ENCODE measurements around the gene VWCE. TPM values are rescaled to one million over a fixed set of nuclear protein-coding genes. Genes with fewer than 3 reads are reported as not detected.

The VWCE gene
- total and polyA plus RNA-seq, 9 of the 15 experiments (the other 6 are each of a cell fraction or from before 2014, with no cell fraction given) = 0.06 to 1.6 (median 0.63) TPM; not detected in 1

DNA sequence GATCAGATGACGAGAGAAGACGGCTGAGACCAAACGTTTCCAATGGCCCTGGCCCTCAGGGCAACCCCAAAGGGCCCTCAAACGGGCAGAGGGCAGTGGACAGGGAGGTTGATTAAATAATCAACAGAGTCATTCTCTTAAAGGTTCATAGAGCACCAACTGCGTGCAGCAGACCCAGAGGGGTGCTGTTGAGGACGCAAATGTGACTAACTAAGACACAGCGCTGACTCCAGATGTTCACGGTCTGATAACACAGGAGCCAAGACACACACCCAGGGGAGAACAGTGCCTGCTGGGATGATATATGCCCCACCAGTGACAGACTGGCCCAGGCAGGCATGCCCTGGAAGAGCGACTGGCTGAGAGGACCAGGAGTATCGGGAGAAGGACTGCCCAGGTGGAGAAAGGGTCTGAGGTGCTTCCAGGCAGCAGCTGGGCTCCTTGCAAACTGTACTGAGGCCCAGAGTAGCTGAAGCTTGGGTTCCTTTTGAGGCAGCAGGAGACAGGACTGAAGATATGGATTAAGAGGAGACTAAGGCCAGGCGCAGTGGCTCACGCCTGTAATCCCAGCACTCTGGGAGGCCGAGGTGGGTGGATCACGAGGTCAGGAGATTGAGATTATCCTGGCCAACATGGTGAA lies 7.7 kb downstream of the VWCE start (continued):
- TF ChIP-seq, protein P1, sequence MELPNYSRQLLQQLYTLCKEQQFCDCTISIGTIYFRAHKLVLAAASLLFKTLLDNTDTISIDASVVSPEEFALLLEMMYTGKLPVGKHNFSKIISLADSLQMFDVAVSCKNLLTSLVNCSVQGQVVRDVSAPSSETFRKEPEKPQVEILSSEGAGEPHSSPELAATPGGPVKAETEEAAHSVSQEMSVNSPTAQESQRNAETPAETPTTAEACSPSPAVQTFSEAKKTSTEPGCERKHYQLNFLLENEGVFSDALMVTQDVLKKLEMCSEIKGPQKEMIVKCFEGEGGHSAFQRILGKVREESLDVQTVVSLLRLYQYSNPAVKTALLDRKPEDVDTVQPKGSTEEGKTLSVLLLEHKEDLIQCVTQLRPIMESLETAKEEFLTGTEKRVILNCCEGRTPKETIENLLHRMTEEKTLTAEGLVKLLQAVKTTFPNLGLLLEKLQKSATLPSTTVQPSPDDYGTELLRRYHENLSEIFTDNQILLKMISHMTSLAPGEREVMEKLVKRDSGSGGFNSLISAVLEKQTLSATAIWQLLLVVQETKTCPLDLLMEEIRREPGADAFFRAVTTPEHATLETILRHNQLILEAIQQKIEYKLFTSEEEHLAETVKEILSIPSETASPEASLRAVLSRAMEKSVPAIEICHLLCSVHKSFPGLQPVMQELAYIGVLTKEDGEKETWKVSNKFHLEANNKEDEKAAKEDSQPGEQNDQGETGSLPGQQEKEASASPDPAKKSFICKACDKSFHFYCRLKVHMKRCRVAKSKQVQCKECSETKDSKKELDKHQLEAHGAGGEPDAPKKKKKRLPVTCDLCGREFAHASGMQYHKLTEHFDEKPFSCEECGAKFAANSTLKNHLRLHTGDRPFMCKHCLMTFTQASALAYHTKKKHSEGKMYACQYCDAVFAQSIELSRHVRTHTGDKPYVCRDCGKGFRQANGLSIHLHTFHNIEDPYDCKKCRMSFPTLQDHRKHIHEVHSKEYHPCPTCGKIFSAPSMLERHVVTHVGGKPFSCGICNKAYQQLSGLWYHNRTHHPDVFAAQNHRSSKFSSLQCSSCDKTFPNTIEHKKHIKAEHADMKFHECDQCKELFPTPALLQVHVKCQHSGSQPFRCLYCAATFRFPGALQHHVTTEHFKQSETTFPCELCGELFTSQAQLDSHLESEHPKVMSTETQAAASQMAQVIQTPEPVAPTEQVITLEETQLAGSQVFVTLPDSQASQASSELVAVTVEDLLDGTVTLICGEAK (IDR thresholded peaks at IDR 0.05) = 0 out of 2 replicates have a peak, but pooled peaks have one; percentile 13
- TF ChIP-seq, protein P1 (CRISPR knock-in tag; IDR thresholded peaks at IDR 0.05) = no peak
- TF ChIP-seq MYNN (IDR thresholded peaks at IDR 0.05) (peak; percentile 96), MYNN (CRISPR knock-in tag; IDR thresholded peaks at IDR 0.05) (no peak), CBFA2T3 (IDR thresholded peaks at IDR 0.05) (peak; percentile 98), HOXB6 (CRISPR knock-in tag; IDR thresholded peaks at IDR 0.05; ENCODE audit: borderline replicate concordance) (no peak)
- TF ChIP-seq, protein P2, sequence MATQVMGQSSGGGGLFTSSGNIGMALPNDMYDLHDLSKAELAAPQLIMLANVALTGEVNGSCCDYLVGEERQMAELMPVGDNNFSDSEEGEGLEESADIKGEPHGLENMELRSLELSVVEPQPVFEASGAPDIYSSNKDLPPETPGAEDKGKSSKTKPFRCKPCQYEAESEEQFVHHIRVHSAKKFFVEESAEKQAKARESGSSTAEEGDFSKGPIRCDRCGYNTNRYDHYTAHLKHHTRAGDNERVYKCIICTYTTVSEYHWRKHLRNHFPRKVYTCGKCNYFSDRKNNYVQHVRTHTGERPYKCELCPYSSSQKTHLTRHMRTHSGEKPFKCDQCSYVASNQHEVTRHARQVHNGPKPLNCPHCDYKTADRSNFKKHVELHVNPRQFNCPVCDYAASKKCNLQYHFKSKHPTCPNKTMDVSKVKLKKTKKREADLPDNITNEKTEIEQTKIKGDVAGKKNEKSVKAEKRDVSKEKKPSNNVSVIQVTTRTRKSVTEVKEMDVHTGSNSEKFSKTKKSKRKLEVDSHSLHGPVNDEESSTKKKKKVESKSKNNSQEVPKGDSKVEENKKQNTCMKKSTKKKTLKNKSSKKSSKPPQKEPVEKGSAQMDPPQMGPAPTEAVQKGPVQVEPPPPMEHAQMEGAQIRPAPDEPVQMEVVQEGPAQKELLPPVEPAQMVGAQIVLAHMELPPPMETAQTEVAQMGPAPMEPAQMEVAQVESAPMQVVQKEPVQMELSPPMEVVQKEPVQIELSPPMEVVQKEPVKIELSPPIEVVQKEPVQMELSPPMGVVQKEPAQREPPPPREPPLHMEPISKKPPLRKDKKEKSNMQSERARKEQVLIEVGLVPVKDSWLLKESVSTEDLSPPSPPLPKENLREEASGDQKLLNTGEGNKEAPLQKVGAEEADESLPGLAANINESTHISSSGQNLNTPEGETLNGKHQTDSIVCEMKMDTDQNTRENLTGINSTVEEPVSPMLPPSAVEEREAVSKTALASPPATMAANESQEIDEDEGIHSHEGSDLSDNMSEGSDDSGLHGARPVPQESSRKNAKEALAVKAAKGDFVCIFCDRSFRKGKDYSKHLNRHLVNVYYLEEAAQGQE (IDR thresholded peaks at IDR 0.05; ENCODE audit: borderline replicate concordance) = peak; percentile 67
- TF ChIP-seq, protein P2 (CRISPR knock-in tag; IDR thresholded peaks at IDR 0.05; ENCODE audit: low read depth) = no peak
- TF ChIP-seq, protein P3, sequence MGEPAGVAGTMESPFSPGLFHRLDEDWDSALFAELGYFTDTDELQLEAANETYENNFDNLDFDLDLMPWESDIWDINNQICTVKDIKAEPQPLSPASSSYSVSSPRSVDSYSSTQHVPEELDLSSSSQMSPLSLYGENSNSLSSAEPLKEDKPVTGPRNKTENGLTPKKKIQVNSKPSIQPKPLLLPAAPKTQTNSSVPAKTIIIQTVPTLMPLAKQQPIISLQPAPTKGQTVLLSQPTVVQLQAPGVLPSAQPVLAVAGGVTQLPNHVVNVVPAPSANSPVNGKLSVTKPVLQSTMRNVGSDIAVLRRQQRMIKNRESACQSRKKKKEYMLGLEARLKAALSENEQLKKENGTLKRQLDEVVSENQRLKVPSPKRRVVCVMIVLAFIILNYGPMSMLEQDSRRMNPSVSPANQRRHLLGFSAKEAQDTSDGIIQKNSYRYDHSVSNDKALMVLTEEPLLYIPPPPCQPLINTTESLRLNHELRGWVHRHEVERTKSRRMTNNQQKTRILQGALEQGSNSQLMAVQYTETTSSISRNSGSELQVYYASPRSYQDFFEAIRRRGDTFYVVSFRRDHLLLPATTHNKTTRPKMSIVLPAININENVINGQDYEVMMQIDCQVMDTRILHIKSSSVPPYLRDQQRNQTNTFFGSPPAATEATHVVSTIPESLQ (CRISPR knock-in tag; IDR thresholded peaks at IDR 0.05) = no peak
